SK-N-SH (cell line): ENCODE data around the gene POLN. TPM values are rescaled to one million over a fixed set of nuclear protein-coding genes. Genes with fewer than 3 reads are reported as not detected.

ENCODE experiments used
- CTCF ChIA-PET: fragments of 300-600, 350-600 bp; formaldehyde crosslinking; extraction: SDS; loops from one replicate; lab custom pipeline; 2021; lab: Yijun Ruan, JAX
- POLR2A ChIA-PET: fragments of 350-600 bp; sonication (Branson Sonifier 250); formaldehyde crosslinking; extraction: SDS; loops from one replicate; lab custom pipeline; 2020; ENCODE audit warnings: antibody characterized with exemption, inconsistent platforms; lab: Yijun Ruan, JAX
- DNase-seq: peaks from one replicate; pipeline ENCODE4 v3.0.0; 2012
- H2AFZ ChIP-seq: fragments of 200-600 bp; sonication (generic); 2 replicates; pipeline ENCODE4 v1.8.1; 2016; ENCODE audit warnings: antibody characterized with exemption, mild to moderate bottlenecking, low read depth
- H3F3A ChIP-seq: fragments of 200-600 bp; sonication (generic); replicated peaks from 2 replicates; pipeline ENCODE3; 2016; ENCODE audit warnings: antibody characterized with exemption, mild to moderate bottlenecking; ENCODE audit not compliant: insufficient read depth
- H3K27ac ChIP-seq, 2 experiments: fragments of 200-500 bp in 1 of 2; fragments of 200-600 bp in 1 of 2; sonication (Bioruptor generic) in 1 of 2; sonication (generic), shearing (Covaris generic) in 1 of 2; 2 replicates each; pipeline versions ENCODE4 v1.5.1 to v1.6.1; 2014 to 2016; ENCODE audit warnings: low read depth in 2 of 2, inconsistent platforms in 1 of 2, low read length in 1 of 2, mild to moderate bottlenecking in 1 of 2, mixed read lengths in 1 of 2
- H3K27me3 ChIP-seq: fragments of 200-600 bp; sonication (generic), shearing (Covaris generic); 2 replicates; pipeline ENCODE4 v1.6.1; 2016; ENCODE audit warnings: mixed run types; ENCODE audit not compliant: insufficient read depth
- H3K36me3 ChIP-seq, 2 experiments: fragments of 200-500 bp in 1 of 2; fragments of 200-600 bp in 1 of 2; sonication (Bioruptor generic) in 1 of 2; sonication (generic) in 1 of 2; replicated peaks in 1 of 2; 2 replicates each; pipeline versions ENCODE3 to v1.5.1; 2014 to 2016; ENCODE audit warnings: low read length in 1 of 2, mild to moderate bottlenecking in 1 of 2; ENCODE audit not compliant: insufficient read depth in 2 of 2, control insufficient read depth in 1 of 2
- H3K4me1 ChIP-seq, 2 experiments: fragments of 200-500 bp in 1 of 2; fragments of 200-600 bp in 1 of 2; sonication (Bioruptor generic) in 1 of 2; sonication (generic), shearing (Covaris generic) in 1 of 2; 2 replicates each; pipeline versions ENCODE4 v1.5.1 to v1.6.1; 2014 to 2016; ENCODE audit warnings: low read depth in 1 of 2, low read length in 1 of 2, mixed run types in 1 of 2; ENCODE audit not compliant: insufficient read depth in 2 of 2, control insufficient read depth in 1 of 2
- H3K4me2 ChIP-seq: fragments of 200-600 bp; sonication (generic), shearing (Covaris generic); 2 replicates; pipeline ENCODE4 v1.6.1; 2017; ENCODE audit warnings: mixed run types
- H3K4me3 ChIP-seq, 2 experiments: fragments of 200-500 bp in 1 of 2; fragments of 200-600 bp in 1 of 2; sonication (Bioruptor generic) in 1 of 2; sonication (generic), shearing (Covaris generic) in 1 of 2; 2 replicates each; pipeline versions ENCODE4 v1.5.1 to v1.8.1; 2014 to 2016; ENCODE audit warnings: low read depth in 2 of 2, inconsistent platforms in 1 of 2, low read length in 1 of 2, mild to moderate bottlenecking in 1 of 2, mixed read lengths in 1 of 2, moderate library complexity in 1 of 2
- H3K79me2 ChIP-seq: fragments of 200-600 bp; sonication (generic); 2 replicates; pipeline ENCODE4 v1.8.1; 2017; ENCODE audit warnings: mild to moderate bottlenecking; ENCODE audit not compliant: insufficient read depth
- H3K9ac ChIP-seq: fragments of 200-600 bp; sonication (generic); 2 replicates; pipeline ENCODE4 v1.6.1; 2017; ENCODE audit warnings: mixed run types
- H3K9me2 ChIP-seq: fragments of 200-600 bp; sonication (generic); 2 replicates; pipeline ENCODE4 v1.6.1; 2017; ENCODE audit warnings: mixed run types
- H3K9me3 ChIP-seq: fragments of 200-600 bp; sonication (generic); 2 replicates; pipeline ENCODE4 v1.6.1; 2017; ENCODE audit warnings: mixed run types, mild to moderate bottlenecking, moderate library complexity
- H4K20me1 ChIP-seq: fragments of 200-600 bp; sonication (generic); 2 replicates; pipeline ENCODE4 v1.6.1; 2017; ENCODE audit warnings: mild to moderate bottlenecking, mixed run types; ENCODE audit not compliant: insufficient read depth
- ELF1 ChIP-seq: IDR thresholded peaks from 2 replicates; pipeline ENCODE4 v1.4.0; 2012
- FOSL2 ChIP-seq: IDR thresholded peaks from 2 replicates; pipeline ENCODE4 v1.4.0; 2012; ENCODE audit warnings: low read depth, mild to moderate bottlenecking, moderate library complexity, borderline replicate concordance
- JUND ChIP-seq: IDR thresholded peaks from 2 replicates; pipeline ENCODE4 v1.4.0; 2012
- MXI1 ChIP-seq: IDR thresholded peaks from 2 replicates; pipeline ENCODE4 v1.6.1; 2012; ENCODE audit warnings: mild to moderate bottlenecking, low read depth, low read length, improper control_type of control experiment
- NFIC ChIP-seq: IDR thresholded peaks from 2 replicates; pipeline ENCODE4 v1.4.0; 2012; ENCODE audit warnings: borderline replicate concordance
- PBX3 ChIP-seq: IDR thresholded peaks from 2 replicates; pipeline ENCODE4; 2012
- POLR2AphosphoS5 ChIP-seq: IDR thresholded peaks from 2 replicates; pipeline ENCODE4 v1.6.1; 2012; ENCODE audit warnings: low read depth, low read length
- TAF1 ChIP-seq: IDR thresholded peaks from 2 replicates; pipeline ENCODE4 v1.6.1; 2012; ENCODE audit warnings: low read depth, mild to moderate bottlenecking, low read length, moderate library complexity, borderline replicate concordance
- TCF12 ChIP-seq: IDR thresholded peaks from 2 replicates; pipeline ENCODE4 v1.4.0; 2012
- YY1 ChIP-seq: IDR thresholded peaks from 2 replicates; pipeline ENCODE4 v1.4.0; 2012; ENCODE audit warnings: low read depth, mild to moderate bottlenecking
- ZBTB33 ChIP-seq: IDR thresholded peaks from 2 replicates; pipeline ENCODE4 v1.4.0; 2012; ENCODE audit warnings: low read depth, borderline replicate concordance
- WGBS: methylation state at CpG from one replicate; pipeline ENCODE4 v1.1.6; 2017; ENCODE audit warnings: low lambda C conversion rate; 5-methylcytosine and 5-hydroxymethylcytosine counted together
- polyA plus RNA-seq, 3 experiments: library from polyadenylated mRNA; depleted of rRNA; stranded (reverse); fragments of >200 nt; gene quantifications; 2 replicates each; pipeline ENCODE4 v1.2.3, GENCODE V29; 2012

POLN gene
- polyA plus RNA-seq, 1 of the 3 experiments (the other 2 are of a cell fraction): 0.67 TPM

- H3K9ac ChIP-seq: no peak overlapping the region
- no peaks in the 10 kb centered on the region for H3K9me3 ChIP-seq
- H3K9me2 ChIP-seq: no peaks in the 10 kb centered on the region
- no peaks in the 10 kb centered on the region for H3K79me2 ChIP-seq
- no peak for TF ChIP-seq ELF1
- no peak for TF ChIP-seq NFIC
- no peak for TF ChIP-seq JUND
- H3K36me3 ChIP-seq: no peaks in the 10 kb centered on the region
- no peak overlapping the region for H3K4me3 ChIP-seq
- H3K27ac ChIP-seq: no peak overlapping the region
- no peak overlapping the region for H3K4me2 ChIP-seq
- no peaks in the 10 kb centered on the region for H3K27me3 ChIP-seq
- WGBS: 69% methylated on average over 9 of the region's 10 CpGs
- H4K20me1 ChIP-seq: no peaks in the 10 kb centered on the region
- DNase-seq: no peak
- ChIA-PET CTCF (interaction anchor here (1.5 kb wide), 1 partner anchor 33 kb away, joined by 3 read pairs; no protein-coding TSS in a partner anchor), POLR2A (no interaction called here)
- H3F3A ChIP-seq: no peaks in the 10 kb centered on the region
- no peaks in the 10 kb centered on the region for H3K4me1 ChIP-seq
- H2AFZ ChIP-seq: no peak overlapping the region
These were observed 160.4 kb downstream of the POLN start for GRCh38 chr4:2081540-2081939.

GRCh38 chr4:2080429-2081300, 161.3 kb downstream of the POLN start:
- no peaks in the 10 kb centered on the region for H3K27me3 ChIP-seq

More at GRCh38 chr4:2080429-2081300, 161.3 kb downstream of the POLN start:
- Histone ChIP-seq H3K4me3 (no peak overlapping the region), H3K9me2 (no peaks in the 10 kb centered on the region), H3K79me2 (no peaks in the 10 kb centered on the region), H3K9ac (no peak overlapping the region), H3K36me3 (no peaks in the 10 kb centered on the region), H3K4me1 (no peaks in the 10 kb centered on the region), H3K9me3 (no peaks in the 10 kb centered on the region), H3K27ac (no peak overlapping the region), H4K20me1 (no peaks in the 10 kb centered on the region), H3F3A (no peaks in the 10 kb centered on the region), H2AFZ (no peak overlapping the region), H3K4me2 (no peak overlapping the region)
- 57% methylated on average over 7 of the region's 19 CpGs for WGBS
- ChIA-PET POLR2A (no interaction called here), CTCF (interaction anchor here (1.5 kb wide), 1 partner anchor 34 kb away, joined by 3 read pairs; no protein-coding TSS in a partner anchor)
- DNase-seq: no peak
- no peak for TF ChIP-seq PBX3
- TF ChIP-seq MXI1: no peak
- TF ChIP-seq TCF12: no peak
- no peak for TF ChIP-seq ZBTB33
- no peak for TF ChIP-seq YY1
- TF ChIP-seq TAF1: no peak
- TF ChIP-seq POLR2AphosphoS5: no peak
- TF ChIP-seq FOSL2: no peak
